Superior temporal gyrus (tissue), 1 donor: ENCODE measurements around the gene DYNLRB1.
"Not testable (repeated sequence)": the region's sequence is repeated elsewhere in the genome, so short reads cannot be mapped to it uniquely, and the experiment has no call there.

Experiments
- DNase-seq: peaks from one replicate; pipeline ENCODE4 v3.0.0-alpha.2; 2016; ENCODE audit errors: extremely low spot score

The DYNLRB1 gene

GRCh38 chr20:34512266-34512954 lies 3.8 kb upstream of the DYNLRB1 start:
- no peak for DNase-seq

GRCh38 chr20:34512955-34513419 lies 3.2 kb upstream of the DYNLRB1 start:
- DNase-seq: no peak

GRCh38 chr20:34514034-34514433 lies 2.2 kb upstream of the DYNLRB1 start:
- not testable (repeated sequence) for DNase-seq

GRCh38 chr20:34514897-34515483 lies 1.2 kb upstream of the DYNLRB1 start:
- no peak for DNase-seq

GRCh38 chr20:34515484-34516246 lies 557 bp upstream of the DYNLRB1 start:
- DNase-seq: no peak

- DNase-seq: no peak
Measured at GRCh38 chr20:34517114-34517505, 888 bp downstream of the DYNLRB1 start.

GRCh38 chr20:34518863-34519262 lies 2.6 kb downstream of the DYNLRB1 start:
- DNase-seq: not testable (repeated sequence)

GRCh38 chr20:34519841-34520240 lies 3.6 kb downstream of the DYNLRB1 start:
- not testable (repeated sequence) for DNase-seq

- no peak for DNase-seq
Measured at GRCh38 chr20:34522969-34523871, 7.0 kb downstream of the DYNLRB1 start.

GRCh38 chr20:34524426-34524825 lies 8.2 kb downstream of the DYNLRB1 start:
- DNase-seq: no peak

GRCh38 chr20:34525342-34525708 lies 9.1 kb downstream of the DYNLRB1 start:
- no peak for DNase-seq

GRCh38 chr20:34525709-34526416 lies 9.6 kb downstream of the DYNLRB1 start:
- peak; percentile 83 for DNase-seq

GRCh38 chr20:34526466-34526865 lies 10.2 kb downstream of the DYNLRB1 start:
- DNase-seq: no peak

GRCh38 chr20:34527016-34527415 lies 10.8 kb downstream of the DYNLRB1 start:
- no peak for DNase-seq

- no peak for DNase-seq
Measured at GRCh38 chr20:34528921-34529297, 12.7 kb downstream of the DYNLRB1 start.

GRCh38 chr20:34529742-34530141 lies 13.5 kb downstream of the DYNLRB1 start:
- no peak for DNase-seq

- DNase-seq: no peak
Measured at GRCh38 chr20:34530342-34530741, 14.1 kb downstream of the DYNLRB1 start.

- no peak for DNase-seq
Measured at GRCh38 chr20:34531608-34532265, 15.5 kb downstream of the DYNLRB1 start.

GRCh38 chr20:34532320-34532719 lies 16.1 kb downstream of the DYNLRB1 start:
- no peak for DNase-seq

GRCh38 chr20:34532756-34533155 lies 16.5 kb downstream of the DYNLRB1 start:
- no peak for DNase-seq
